Upper lobe of left lung (tissue), 6 donors: ENCODE measurements around the gene HMGXB4. TPM values are rescaled to one million over a fixed set of nuclear protein-coding genes. Genes with fewer than 3 reads are reported as not detected.
A peak's percentile ranks its signal among the peaks of the same experiment; 100 is the strongest.

Experiments
- ATAC-seq, 2 donors: fragments of 200-7000 bp; cut with Tn5 transposase; one replicate each; pipeline ENCODE4 v1.9.1; 2022; ENCODE audit warnings: mild to moderate bottlenecking in 2 of 2, moderate library complexity in 2 of 2; ENCODE audit not compliant: low FRiP score in 2 of 2
- DNase-seq, 2 donors: peaks; one replicate each; pipeline ENCODE4 v3.0.0-alpha.2; 2019 to 2020
- H3K27ac ChIP-seq, 4 donors: fragments of 200-600 bp; sonication (generic); one replicate each; pipeline ENCODE4 v1.5.1; 2016 to 2019
- H3K27me3 ChIP-seq, 4 donors: fragments of 200-600 bp; sonication (generic); one replicate each; pipeline ENCODE4 v1.5.1; 2017 to 2019
- H3K36me3 ChIP-seq, 4 donors: fragments of 200-600 bp; sonication (generic); one replicate each; pipeline ENCODE4 v1.5.1; 2016 to 2019
- H3K4me1 ChIP-seq, 4 donors: fragments of 200-600 bp; sonication (generic); one replicate each; pipeline ENCODE4 v1.5.1; 2018 to 2019
- H3K4me3 ChIP-seq, 4 donors: fragments of 200-600 bp; sonication (generic); one replicate each; pipeline ENCODE4 v1.5.1; 2017 to 2019; ENCODE audit warnings: mild to moderate bottlenecking in 2 of 4, moderate library complexity in 1 of 4
- H3K9me3 ChIP-seq, 4 donors: fragments of 200-600 bp; sonication (generic); one replicate each; pipeline ENCODE4 v1.5.1; 2018 to 2019
- EP300 ChIP-seq, 4 donors: sonication (generic); formaldehyde crosslinking; IDR thresholded peaks; one replicate each; pipeline ENCODE4 v1.5.1; 2017; ENCODE audit warnings: antibody characterized with exemption in 4 of 4, control low read depth in 2 of 4
- POLR2A ChIP-seq, 4 donors: fragments of 450-650 bp; IDR thresholded peaks; one replicate each; pipeline ENCODE4 v1.5.1; 2016 to 2017; ENCODE audit warnings: antibody characterized with exemption in 4 of 4, mild to moderate bottlenecking in 2 of 4
- POLR2AphosphoS5 ChIP-seq, 2 donors: sonication (generic); formaldehyde crosslinking; IDR thresholded peaks; one replicate each; pipeline ENCODE4 v1.5.1; 2017; ENCODE audit warnings: antibody characterized with exemption in 2 of 2
- WGBS, 2 donors: methylation state at CpG; one replicate each; pipeline ENCODE4 v1.1.5; 2017 to 2018; 5-methylcytosine and 5-hydroxymethylcytosine counted together
- small RNA-seq, 4 donors: library from RNA; depleted of rRNA; stranded (forward); fragments of <200 nt; gene quantifications; one replicate each; pipeline ENCODE3, GENCODE V24; 2016
- total RNA-seq, 6 donors: library from RNA; depleted of rRNA in 4 of 6; stranded (reverse); fragments of >200 nt in 4 of 6; gene quantifications; one replicate each; pipeline versions ENCODE4 v1.1.0 to v1.2.1, GENCODE V29; 2016 to 2021
- TF ChIP-seq, protein P1 (sequence below), 6 experiments: fragments of 450-650 bp in 4 of 6; fragments of 200-600 bp in 2 of 6; sonication (generic) in 2 of 6; IDR thresholded peaks; one replicate each; pipeline ENCODE4 v1.5.1; 2016 to 2019; ENCODE audit warnings: antibody characterized with exemption in 6 of 6
- donor health status: DM: no; HTN: no; CAD: no; lungs with moderate emphysema.
- donor health status: DM: no; HTN: yes; CAD: no; lungs with severe emphysema.

HMGXB4 gene
- total RNA-seq, 6 donors from 2014 or later = 15.7 to 20.9 (median 17.2) TPM

DNA sequence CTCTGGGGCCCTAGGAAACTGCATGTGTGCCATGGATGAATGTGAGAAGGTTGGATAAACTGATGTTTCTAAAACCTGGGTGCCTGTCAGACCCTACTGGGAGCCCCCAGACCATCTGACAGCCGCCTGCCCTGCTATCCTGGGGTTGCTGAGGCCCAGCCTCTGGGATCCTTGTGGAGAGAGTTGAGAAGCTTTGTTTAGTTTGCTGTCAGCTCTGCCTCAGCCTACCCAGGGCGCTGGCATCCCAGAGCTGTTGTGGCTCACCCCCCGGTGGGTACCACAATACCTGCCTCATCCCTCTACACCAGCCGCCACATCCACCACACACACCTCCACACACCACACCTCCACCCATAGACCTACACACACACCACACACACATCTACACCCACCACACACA lies 85.1 kb downstream of the HMGXB4 start:
- no peak for ATAC-seq
- no peak for DNase-seq
- TF ChIP-seq POLR2A (IDR thresholded peaks at IDR 0.05) (no peak), EP300 (IDR thresholded peaks at IDR 0.05) (no peak), POLR2AphosphoS5 (IDR thresholded peaks at IDR 0.05) (no peak)
- no peak overlapping the region for H3K27ac ChIP-seq
- H3K4me1 ChIP-seq = no peaks in the 10 kb centered on the region
- H3K36me3 ChIP-seq = peaks cover 24 to 99% (median 90%) of the 10 kb centered on the region in 4 donors
- H3K27me3 ChIP-seq = no peaks in the 10 kb centered on the region
- H3K9me3 ChIP-seq = no peaks in the 10 kb centered on the region
- no peak overlapping the region for H3K4me3 ChIP-seq
- WGBS, 2 donors = 96 to 98% methylated on average over 4 of the region's 4 CpGs

DNA sequence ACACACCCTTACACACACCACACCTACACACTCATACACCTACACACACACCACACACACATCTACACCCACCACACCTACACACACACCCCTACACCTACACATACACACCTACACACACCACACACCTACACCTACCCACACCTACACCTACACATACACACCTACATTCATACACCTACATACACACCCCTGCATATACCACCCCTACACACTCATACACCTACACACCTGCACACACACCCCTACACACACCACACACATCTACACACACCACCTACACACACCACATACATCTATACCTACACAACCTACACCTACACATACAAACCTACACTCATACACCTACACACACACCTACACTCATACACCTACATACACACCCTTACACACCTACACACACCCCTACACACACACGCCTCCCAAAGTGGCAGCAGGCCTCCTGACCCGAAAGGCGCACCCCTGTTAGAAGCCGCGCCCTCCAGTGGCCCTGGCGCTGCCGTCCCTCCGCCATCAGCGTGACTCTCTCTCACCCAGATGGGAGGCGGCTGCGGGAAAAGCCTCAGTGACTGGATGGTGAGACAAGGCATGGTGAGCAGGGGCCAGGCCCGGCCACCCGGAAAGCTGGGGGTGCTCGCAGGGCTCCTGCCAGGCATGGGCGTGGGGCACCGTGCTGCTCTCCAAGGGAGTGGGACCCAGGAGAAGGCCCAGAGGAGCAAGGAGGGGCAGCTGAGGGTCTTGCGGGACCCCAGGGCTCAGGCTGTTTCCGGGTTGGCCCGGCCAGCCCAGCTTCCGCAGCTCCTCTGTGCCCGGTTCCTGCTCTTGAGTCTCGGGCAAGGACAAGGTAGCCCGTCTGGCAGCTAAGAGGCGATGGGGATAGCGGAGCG lies 86.6 kb downstream of the HMGXB4 start:
- H3K4me1 ChIP-seq = no peaks in the 10 kb centered on the region
- H3K4me3 ChIP-seq = no peak overlapping the region
- TF ChIP-seq EP300 (IDR thresholded peaks at IDR 0.05) = no peak
- H3K27me3 ChIP-seq = no peaks in the 10 kb centered on the region
- peaks cover 19 to 98% (median 84%) of the 10 kb centered on the region in 4 donors for H3K36me3 ChIP-seq
- no peaks in the 10 kb centered on the region for H3K9me3 ChIP-seq
- DNase-seq = peak in 1 of 2 donors; percentile 79
- H3K27ac ChIP-seq = no peak overlapping the region
- 96 to 98% methylated on average over 23 of the region's 26 CpGs for WGBS, 2 donors
- no peak for ATAC-seq

DNA sequence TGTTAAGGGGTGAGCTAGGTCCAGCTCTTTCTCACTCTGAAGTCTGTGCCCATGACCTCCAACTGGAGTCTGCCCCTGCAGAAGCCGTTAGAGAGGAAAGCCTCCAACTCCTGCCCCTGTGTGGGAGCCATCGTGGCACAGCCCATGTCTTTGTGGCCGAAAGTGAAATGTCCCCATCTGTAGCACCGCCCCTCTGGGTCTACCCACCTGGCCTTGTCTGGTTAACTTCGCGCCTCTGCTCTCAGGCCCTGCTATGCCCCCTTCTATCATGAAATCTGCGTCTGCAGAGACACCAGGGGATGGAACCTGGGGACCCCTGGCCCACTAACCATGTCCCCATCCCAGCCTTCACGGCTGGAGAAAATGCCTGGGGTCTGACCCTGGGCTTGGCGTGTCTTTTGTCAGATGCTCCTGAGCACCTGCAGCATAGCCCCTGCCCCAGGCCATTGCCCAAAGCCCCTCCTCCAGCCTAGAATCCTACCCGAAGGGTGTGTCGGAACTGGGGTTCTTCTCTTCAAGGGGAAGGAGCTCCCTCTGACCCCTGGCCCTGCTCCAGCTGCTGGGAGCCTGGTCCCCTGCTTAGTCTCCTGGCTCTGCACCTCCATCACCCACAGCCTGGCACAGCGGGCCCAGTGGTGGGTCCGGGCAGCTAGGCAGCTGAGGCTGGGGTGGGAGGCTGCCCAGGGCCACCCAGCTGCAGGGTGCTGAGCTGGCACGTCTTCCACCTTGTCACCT lies 87.8 kb downstream of the HMGXB4 start:
- Histone ChIP-seq H3K27me3 (no peaks in the 10 kb centered on the region), H3K9me3 (no peaks in the 10 kb centered on the region), H3K27ac (no peak overlapping the region), H3K36me3 (peaks cover 19 to 87% (median 77%) of the 10 kb centered on the region in 4 donors), H3K4me1 (peaks cover 0 to 9% (median 3%) of the 10 kb centered on the region in 4 donors), H3K4me3 (no peak overlapping the region)
- 89 to 96% methylated on average over 5 to 14 of the region's 14 CpGs for WGBS, 2 donors
- ATAC-seq (no peak), DNase-seq (no peak)
- TF ChIP-seq POLR2A (IDR thresholded peaks at IDR 0.05) = no peak
- TF ChIP-seq, protein P1, sequence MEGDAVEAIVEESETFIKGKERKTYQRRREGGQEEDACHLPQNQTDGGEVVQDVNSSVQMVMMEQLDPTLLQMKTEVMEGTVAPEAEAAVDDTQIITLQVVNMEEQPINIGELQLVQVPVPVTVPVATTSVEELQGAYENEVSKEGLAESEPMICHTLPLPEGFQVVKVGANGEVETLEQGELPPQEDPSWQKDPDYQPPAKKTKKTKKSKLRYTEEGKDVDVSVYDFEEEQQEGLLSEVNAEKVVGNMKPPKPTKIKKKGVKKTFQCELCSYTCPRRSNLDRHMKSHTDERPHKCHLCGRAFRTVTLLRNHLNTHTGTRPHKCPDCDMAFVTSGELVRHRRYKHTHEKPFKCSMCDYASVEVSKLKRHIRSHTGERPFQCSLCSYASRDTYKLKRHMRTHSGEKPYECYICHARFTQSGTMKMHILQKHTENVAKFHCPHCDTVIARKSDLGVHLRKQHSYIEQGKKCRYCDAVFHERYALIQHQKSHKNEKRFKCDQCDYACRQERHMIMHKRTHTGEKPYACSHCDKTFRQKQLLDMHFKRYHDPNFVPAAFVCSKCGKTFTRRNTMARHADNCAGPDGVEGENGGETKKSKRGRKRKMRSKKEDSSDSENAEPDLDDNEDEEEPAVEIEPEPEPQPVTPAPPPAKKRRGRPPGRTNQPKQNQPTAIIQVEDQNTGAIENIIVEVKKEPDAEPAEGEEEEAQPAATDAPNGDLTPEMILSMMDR (IDR thresholded peaks at IDR 0.05) = no peak

Small RNA genes within 50 kb of the gene (small RNA-seq; reads per million reads assigned to genes)
- gene MIR3909 (0.59 to 1.5 (median 1.4) reads per million in 4 donors), gene MIR6069 (0 reads per million in 4 donors), gene RNU7-167P (0 reads per million in 4 donors)

Other genes starting within 250 kb of the HMGXB4 start
- gene ISX, start 191.3 kb upstream of the HMGXB4 start, total RNA-seq = not detected
- 100 to 1,000 TPM in 2 of 6 donors, 10 to 100 TPM in 4; 79.2 to 194 (median 94.6) TPM for gene TOM1, start 42.4 kb downstream of the HMGXB4 start, total RNA-seq
- gene HMOX1, start 123.6 kb downstream of the HMGXB4 start, total RNA-seq = 100 to 1,000 TPM in 1 of 6 donors, 10 to 100 TPM in 5; 22.0 to 306 (median 77.9) TPM
- gene MCM5, start 142.6 kb downstream of the HMGXB4 start, total RNA-seq = 10 to 100 TPM in 5 of 6 donors, 1 to 10 TPM in 1; 9.8 to 34.4 (median 20.2) TPM